T47D (cell line): ENCODE data around the gene GNB3.
"Not testable (repeated sequence)": the region's sequence is repeated elsewhere in the genome, so short reads cannot be mapped to it uniquely, and the experiment has no call there.

ENCODE experiments used
- DNase-seq, 2 experiments: peaks; one replicate each; pipeline versions ENCODE4 v3.0.0 to v3.0.0-alpha.2; 2011 to 2012; ENCODE audit warnings: low read depth in 1 of 2, low spot score in 1 of 2
- JUND ChIP-seq: IDR thresholded peaks from 2 replicates; pipeline ENCODE4 v1.6.1; 2012; ENCODE audit warnings: low read depth
- in situ Hi-C: cut with HindIII; loops from 2 replicates; pipeline ENCODE4 v1.10.0; 2016; ENCODE audit warnings: low sequenced_read_pairs, low pct_unique_long_range_greater_than_20kb

Gene GNB3

DNA sequence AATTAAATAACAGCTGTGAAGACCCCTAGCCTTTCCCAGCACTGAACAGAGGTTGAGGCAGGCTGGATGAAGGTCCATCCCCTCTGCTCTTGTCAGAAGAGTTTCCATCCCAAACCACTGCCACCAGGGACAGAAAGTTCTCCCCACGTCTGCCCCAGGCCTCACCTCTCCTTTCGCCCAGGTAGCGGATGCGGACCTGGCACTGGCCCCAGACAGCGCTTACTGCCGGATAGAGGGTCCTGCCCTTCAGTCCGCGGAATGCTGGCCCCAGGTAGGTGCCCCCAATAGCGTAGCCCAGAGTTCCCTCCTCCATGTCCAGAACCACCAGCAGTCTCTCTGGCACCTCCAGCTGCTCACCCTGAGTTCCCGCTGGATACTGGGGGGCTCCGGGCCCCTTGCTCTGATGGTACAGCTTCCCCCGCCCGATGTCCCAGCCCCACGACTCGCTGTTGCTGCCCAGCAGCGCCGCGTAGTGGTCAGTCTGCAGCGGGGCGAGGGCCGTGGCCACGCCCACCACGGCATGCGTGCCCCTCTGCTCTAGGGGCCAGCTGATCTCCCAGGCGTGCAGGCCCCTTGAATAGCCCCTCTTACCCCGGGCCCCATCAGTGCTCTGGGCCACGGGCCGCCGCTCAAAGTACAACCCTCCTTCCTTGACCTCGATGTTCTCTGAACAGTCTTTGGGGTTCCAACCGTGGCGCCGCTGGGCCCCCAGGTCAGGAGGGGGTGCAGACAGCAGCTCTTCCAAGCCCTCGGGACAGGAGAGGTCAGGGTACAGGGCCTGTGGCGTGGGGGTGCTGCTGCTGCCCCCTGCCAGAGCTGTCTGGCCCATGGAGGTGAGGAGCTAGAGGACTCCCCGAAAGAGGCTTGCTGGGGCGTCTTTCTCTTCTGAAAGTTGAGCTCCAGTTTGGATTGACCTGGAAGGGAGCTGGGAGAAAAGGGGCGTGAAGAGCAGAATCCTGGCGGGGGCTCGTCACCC lies 31.6 kb downstream of the GNB3 start:
- peak; percentile 17 to 53 for DNase-seq
- in situ Hi-C loops: no loop called here
- TF ChIP-seq JUND: no peak

DNA sequence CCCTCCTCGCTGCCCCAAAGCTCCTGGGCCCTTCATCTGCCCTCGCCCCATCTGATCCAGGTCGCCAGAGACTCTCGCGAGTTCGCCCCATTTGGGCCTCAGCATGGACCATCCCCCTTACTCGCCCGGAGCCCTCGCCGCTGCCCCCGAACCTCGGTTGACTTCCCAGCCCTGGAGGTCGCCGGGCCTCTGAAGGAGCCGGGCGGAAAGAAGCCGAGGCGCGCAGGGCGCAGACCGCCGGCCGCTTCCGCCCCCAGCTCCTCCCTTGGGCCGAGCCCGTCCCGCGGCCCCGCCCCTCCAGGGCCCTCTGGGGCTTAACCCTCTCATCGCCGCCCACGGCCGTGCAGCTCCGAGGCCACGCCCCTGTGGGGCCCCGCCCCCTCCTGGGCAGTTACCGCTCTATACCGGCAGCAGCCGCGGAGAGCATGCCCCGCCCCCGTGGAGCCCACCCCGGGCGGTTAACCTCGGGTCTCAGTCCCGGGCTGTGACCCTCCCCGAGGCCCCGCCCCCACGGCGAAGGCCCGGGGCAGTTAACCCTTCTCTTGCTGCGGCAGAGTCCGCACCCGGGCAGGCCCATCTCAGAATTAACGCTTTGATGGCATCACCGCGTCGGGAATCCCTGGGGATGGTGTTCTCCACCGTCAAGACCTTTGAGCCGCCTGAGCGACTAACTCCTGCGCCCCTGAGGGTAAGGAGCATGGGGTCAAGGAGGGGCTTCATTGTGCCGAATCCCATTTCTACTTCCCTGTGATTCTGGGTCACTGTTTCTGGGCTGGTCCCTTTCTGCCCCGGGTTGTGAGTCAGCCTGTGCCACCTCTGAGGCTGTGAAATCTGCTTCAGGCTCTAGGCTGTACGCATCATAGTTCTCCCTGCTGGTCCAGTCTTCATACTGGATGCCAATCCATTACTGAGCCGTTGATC lies 32.6 kb downstream of the GNB3 start, which contains the start of gene SPSB2:
Gene SPSB2, minus strand, starts transcription at position 210 of the 921 bp plus-strand sequence. CDS start 402 bp downstream, outside the sequence.
- peak; percentile 23 to 85 for DNase-seq
- in situ Hi-C loops: no loop called here
- TF ChIP-seq JUND: no peak

GRCh38 chr12:6874015-6874368 lies 33.3 kb downstream of the GNB3 start:
- in situ Hi-C loops, DNase-seq: not testable (repeated sequence)

GRCh38 chr12:6879824-6880223 lies 39.1 kb downstream of the GNB3 start:
- DNase-seq, in situ Hi-C loops: not testable (repeated sequence)

DNA sequence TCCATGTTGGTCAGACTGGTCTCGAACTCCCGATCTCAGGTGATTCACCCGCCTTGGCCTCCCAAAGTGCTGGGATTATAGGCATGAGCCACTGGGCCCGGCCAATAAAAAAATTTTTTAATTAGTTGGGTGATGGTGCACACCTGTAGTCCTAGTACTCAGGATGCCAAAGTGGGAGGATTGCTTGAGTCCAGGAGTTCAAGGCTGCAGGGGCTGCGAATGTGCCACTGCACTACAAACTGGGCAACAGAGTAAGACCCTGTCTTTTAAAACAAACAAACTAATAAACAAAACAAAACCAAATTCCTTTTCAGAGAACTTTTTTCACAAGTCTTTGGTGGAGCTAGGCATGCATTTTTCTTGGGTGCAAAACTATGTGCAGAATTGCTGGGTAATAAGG lies 42.5 kb downstream of the GNB3 start:
- in situ Hi-C loops: no loop called here
- TF ChIP-seq JUND: no peak
- DNase-seq: no peak

DNA sequence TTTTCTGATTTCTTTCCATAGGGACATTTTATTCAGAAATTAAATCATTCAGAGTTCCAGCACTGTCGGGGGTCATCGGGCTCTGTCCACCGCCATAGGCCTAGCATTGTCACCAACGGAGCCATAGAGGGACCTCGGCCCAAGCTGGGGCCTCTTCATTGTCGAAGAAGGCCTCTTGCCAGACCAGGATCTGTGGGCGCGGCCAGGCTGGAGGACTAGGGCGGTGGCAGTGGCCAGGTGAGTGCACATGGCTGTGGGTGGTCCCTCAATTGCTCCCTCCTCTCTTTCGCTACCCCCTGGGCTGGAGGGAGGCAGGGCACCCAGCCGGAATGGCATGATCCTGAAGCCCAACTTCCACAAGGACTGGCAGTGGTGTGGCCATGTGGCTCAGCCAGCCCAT lies 43.0 kb downstream of the GNB3 start:
- in situ Hi-C loops: no loop called here
- DNase-seq: no peak
- no peak for TF ChIP-seq JUND

- no peak for TF ChIP-seq JUND
- no peak for DNase-seq
- in situ Hi-C loops: no loop called here
Measured at GRCh38 chr12:6884539-6884938, 43.8 kb downstream of the GNB3 start.

GRCh38 chr12:6886206-6886999 lies 45.7 kb downstream of the GNB3 start:
- DNase-seq, in situ Hi-C loops: not testable (repeated sequence)

DNA sequence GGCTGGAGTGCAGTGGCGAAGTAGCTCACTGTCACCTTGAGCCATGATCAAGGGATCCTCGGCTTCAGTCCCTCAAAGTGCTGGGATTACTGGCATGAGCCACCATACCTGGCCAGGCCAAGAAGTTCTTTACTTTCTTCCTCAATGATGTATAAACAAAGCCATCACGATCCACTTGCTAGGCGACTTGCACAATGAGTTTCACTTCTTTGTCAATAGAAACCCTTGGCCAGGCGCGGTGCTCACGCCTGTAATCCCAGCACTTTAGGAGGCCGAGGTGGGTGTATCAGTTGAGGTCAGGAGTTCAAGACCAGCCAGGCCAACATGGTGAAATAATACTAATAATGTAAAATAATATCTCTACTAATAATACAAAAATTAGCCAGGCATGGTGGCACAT lies 46.7 kb downstream of the GNB3 start:
- in situ Hi-C loops: no loop called here
- no peak for TF ChIP-seq JUND
- no peak for DNase-seq

GRCh38 chr12:6888360-6888759 lies 47.6 kb downstream of the GNB3 start:
- in situ Hi-C loops: no loop called here
- TF ChIP-seq JUND: no peak
- no peak for DNase-seq

GRCh38 chr12:6888794-6889193 lies 48.1 kb downstream of the GNB3 start:
- DNase-seq, in situ Hi-C loops: not testable (repeated sequence)

DNA sequence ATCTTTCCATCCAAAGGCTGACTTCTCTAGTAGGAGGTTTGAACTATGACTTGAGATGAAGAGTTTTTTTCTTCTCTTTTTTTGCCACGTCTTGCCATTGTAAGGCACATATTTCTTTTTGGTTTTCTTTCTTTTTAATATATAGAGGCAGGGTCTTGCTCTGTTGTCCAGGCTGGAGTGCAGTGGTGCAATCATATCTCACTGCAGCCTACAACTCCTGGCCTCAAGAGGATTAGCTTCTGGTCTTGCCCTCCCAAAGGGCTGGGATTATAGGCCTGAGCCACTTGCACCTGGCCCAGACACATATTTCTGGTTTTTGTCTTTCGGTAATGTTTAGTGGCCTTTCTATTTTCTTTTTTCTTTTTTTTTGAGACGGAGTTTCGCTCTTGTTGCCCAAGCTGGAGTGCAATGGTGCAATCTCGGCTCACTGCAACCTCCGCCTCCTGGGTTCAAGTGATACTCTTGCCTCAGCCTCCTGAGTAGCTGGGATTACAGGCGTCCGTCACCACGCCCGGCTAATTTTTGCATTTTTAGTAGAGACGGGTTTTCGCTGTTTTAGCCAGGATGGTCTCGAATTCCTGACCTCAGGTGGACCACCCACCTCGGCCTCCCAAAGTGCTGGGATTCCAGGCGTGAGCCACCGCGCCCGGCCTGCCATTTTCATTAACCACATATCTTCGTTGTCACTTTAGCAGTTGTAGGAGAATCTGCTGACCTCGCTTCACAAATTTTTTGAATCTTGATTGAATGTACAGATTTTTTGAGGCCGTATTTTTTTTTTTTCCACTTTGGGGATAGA lies 49.2 kb downstream of the GNB3 start:
- DNase-seq, in situ Hi-C loops: not testable (repeated sequence)
